MCF 10A (cell line): ENCODE results near the gene RNU2-1. TPM values are rescaled to one million over a fixed set of nuclear protein-coding genes. Genes with fewer than 3 reads are reported as not detected.
A peak's percentile ranks its signal among the peaks of the same experiment; 100 is the strongest.

Source experiments
- BruUV-seq: library from RNA; stranded (reverse); fragments of 400-500 nt; replicated peaks from 2 replicates; lab custom pipeline; 2021; lab: Mats Ljungman, UMichigan
- CTCF ChIA-PET: fragments of 300-600 bp; sonication (Branson Sonifier 250); formaldehyde crosslinking; extraction: SDS; loops from one replicate; lab custom pipeline; 2021; ENCODE audit warnings: antibody characterized with exemption, inconsistent platforms; lab: Yijun Ruan, JAX
- POLR2A ChIA-PET: fragments of 300-600, 350-650 bp; sonication (Branson Sonifier 250); formaldehyde crosslinking; extraction: SDS; loops from one replicate; lab custom pipeline; 2020; ENCODE audit warnings: antibody characterized with exemption, inconsistent platforms; lab: Yijun Ruan, JAX
- DNase-seq: peaks from one replicate; pipeline ENCODE4 v3.0.0-alpha.2; 2018; ENCODE audit not compliant: unreplicated experiment
- H3K27ac Mint-ChIP-seq: one replicate; pipeline ENCODE4 v1.8.0; 2022; ENCODE audit warnings: mild to moderate bottlenecking, low read depth, mixed read lengths; ENCODE audit not compliant: unreplicated experiment
- H3K27me3 Mint-ChIP-seq: one replicate; pipeline ENCODE4 v1.8.0; 2022; ENCODE audit warnings: mixed read lengths; ENCODE audit not compliant: insufficient read depth, unreplicated experiment
- H3K36me3 Mint-ChIP-seq: one replicate; pipeline ENCODE4 v1.8.0; 2022; ENCODE audit warnings: mild to moderate bottlenecking, moderate library complexity, mixed read lengths; ENCODE audit not compliant: insufficient read depth, unreplicated experiment
- H3K4me1 Mint-ChIP-seq: one replicate; pipeline ENCODE4 v1.8.0; 2022; ENCODE audit warnings: mixed read lengths; ENCODE audit not compliant: insufficient read depth, unreplicated experiment
- H3K4me3 Mint-ChIP-seq: one replicate; pipeline ENCODE4 v1.8.0; 2022; ENCODE audit warnings: mild to moderate bottlenecking, moderate library complexity, mixed read lengths; ENCODE audit not compliant: unreplicated experiment
- H3K9me3 Mint-ChIP-seq: one replicate; pipeline ENCODE4 v1.8.0; 2022; ENCODE audit warnings: mixed read lengths; ENCODE audit not compliant: unreplicated experiment
- CTCF ChIP-seq: fragments of 200-600 bp; IDR thresholded peaks from one replicate; pipeline ENCODE4 v1.8.0; 2022; ENCODE audit warnings: antibody characterized with exemption, mild to moderate bottlenecking; ENCODE audit not compliant: unreplicated experiment
- intact Hi-C: fragments of 100-400 bp; cut with micrococcal nuclease; formaldehyde crosslinking; loops from 2 replicates; pipeline ENCODE4 v1.14.1; 2022
- total RNA-seq: library from RNA; stranded (reverse); gene quantifications from 2 replicates; pipeline ENCODE4 v1.2.3, GENCODE V29; 2022

RNU2-1 gene
- total RNA-seq, 1 experiment from 2014 or later: 4,245 TPM

- H3K27ac Mint-ChIP-seq: no peak overlapping the region
- intact Hi-C loops: no loop called here
- no TSS peak for BruUV-seq
- DNase-seq: no peak
- no peak for TF ChIP-seq CTCF
- H3K27me3 Mint-ChIP-seq: no peaks in the 10 kb centered on the region
- H3K4me1 Mint-ChIP-seq: no peaks in the 10 kb centered on the region
- no peaks in the 10 kb centered on the region for H3K9me3 Mint-ChIP-seq
- H3K36me3 Mint-ChIP-seq: peaks cover 45% of the 10 kb centered on the region
- H3K4me3 Mint-ChIP-seq: no peak overlapping the region
- POLR2A ChIA-PET: interaction anchor here (0.5 kb wide), 1 partner anchor 67 kb away, joined by 4 read pairs; no protein-coding TSS in a partner anchor
- CTCF ChIA-PET: interaction anchor here (0.7 to 1.3 kb wide), 2 partner anchors 92 to 249 kb away, joined by 3 to 8 read pairs; no protein-coding TSS in a partner anchor
Observed at GRCh38 chr17:43216762-43217613, 16.8 kb downstream of the RNU2-1 start.

- TF ChIP-seq CTCF: no peak
- intact Hi-C loops: no loop called here
- no peak for DNase-seq
- Mint-ChIP-seq H3K27me3 (no peaks in the 10 kb centered on the region), H3K4me1 (no peaks in the 10 kb centered on the region), H3K36me3 (peaks cover 49% of the 10 kb centered on the region), H3K9me3 (no peaks in the 10 kb centered on the region), H3K4me3 (no peak overlapping the region), H3K27ac (no peak overlapping the region)
- ChIA-PET POLR2A (interaction anchor here (1.7 kb wide), 1 partner anchor 99 kb away, joined by 6 read pairs; no protein-coding TSS in a partner anchor), CTCF (interaction anchor here (1.3 kb wide), 1 partner anchor 93 kb away, joined by 8 read pairs; no protein-coding TSS in a partner anchor)
- BruUV-seq: no TSS peak
Observed at GRCh38 chr17:43216369-43216761, 17.4 kb downstream of the RNU2-1 start.

- Mint-ChIP-seq H3K4me3 (no peak overlapping the region), H3K9me3 (no peaks in the 10 kb centered on the region), H3K27me3 (no peaks in the 10 kb centered on the region), H3K36me3 (peaks cover 57% of the 10 kb centered on the region), H3K4me1 (peaks cover 8% of the 10 kb centered on the region), H3K27ac (peak overlapping the region; percentile 80)
- intact Hi-C loops: no loop called here
- POLR2A ChIA-PET: interaction anchor here (0.9 to 1.7 kb wide), 2 partner anchors 15 to 100 kb away, joined by 3 to 6 read pairs; no protein-coding TSS in a partner anchor
- CTCF ChIA-PET: interaction anchor here (0.6 to 1.1 kb wide), 2 partner anchors 9 to 21 kb away, joined by 3 to 7 read pairs; no protein-coding TSS in a partner anchor
- no peak for DNase-seq
- no peak for TF ChIP-seq CTCF
- no TSS peak for BruUV-seq
Observed at GRCh38 chr17:43215341-43215740, 18.4 kb downstream of the RNU2-1 start.

GRCh38 chr17:43213545-43213944 is 20.2 kb downstream of the RNU2-1 start:
- BruUV-seq: no TSS peak
- CTCF ChIA-PET: no interaction called here
- Mint-ChIP-seq H3K4me1 (peaks cover 8% of the 10 kb centered on the region), H3K9me3 (no peaks in the 10 kb centered on the region), H3K36me3 (peaks cover 72% of the 10 kb centered on the region), H3K4me3 (no peak overlapping the region), H3K27me3 (no peaks in the 10 kb centered on the region), H3K27ac (no peak overlapping the region)
- TF ChIP-seq CTCF: no peak
- POLR2A ChIA-PET: interaction anchor here (0.7 to 1.7 kb wide), 3 partner anchors 10 to 20 kb away, joined by 3 to 4 read pairs (median 4); no protein-coding TSS in a partner anchor
- no peak for DNase-seq
- intact Hi-C loops: loop anchor here (5.0 kb wide), 1 partner anchor 191 kb away; the partner anchor contains the start of gene VAT1
